Non-pigmented ciliary epithelial cell (primary cell): ENCODE results near the gene BUD31.
"Not testable (repeated sequence)": the region's sequence is repeated elsewhere in the genome, so short reads cannot be mapped to it uniquely, and the experiment has no call there.

Experiments
- DNase-seq: peaks from one replicate; pipeline ENCODE4 v3.0.0-alpha.2; 2010; ENCODE audit warnings: low read depth

Gene BUD31

DNA sequence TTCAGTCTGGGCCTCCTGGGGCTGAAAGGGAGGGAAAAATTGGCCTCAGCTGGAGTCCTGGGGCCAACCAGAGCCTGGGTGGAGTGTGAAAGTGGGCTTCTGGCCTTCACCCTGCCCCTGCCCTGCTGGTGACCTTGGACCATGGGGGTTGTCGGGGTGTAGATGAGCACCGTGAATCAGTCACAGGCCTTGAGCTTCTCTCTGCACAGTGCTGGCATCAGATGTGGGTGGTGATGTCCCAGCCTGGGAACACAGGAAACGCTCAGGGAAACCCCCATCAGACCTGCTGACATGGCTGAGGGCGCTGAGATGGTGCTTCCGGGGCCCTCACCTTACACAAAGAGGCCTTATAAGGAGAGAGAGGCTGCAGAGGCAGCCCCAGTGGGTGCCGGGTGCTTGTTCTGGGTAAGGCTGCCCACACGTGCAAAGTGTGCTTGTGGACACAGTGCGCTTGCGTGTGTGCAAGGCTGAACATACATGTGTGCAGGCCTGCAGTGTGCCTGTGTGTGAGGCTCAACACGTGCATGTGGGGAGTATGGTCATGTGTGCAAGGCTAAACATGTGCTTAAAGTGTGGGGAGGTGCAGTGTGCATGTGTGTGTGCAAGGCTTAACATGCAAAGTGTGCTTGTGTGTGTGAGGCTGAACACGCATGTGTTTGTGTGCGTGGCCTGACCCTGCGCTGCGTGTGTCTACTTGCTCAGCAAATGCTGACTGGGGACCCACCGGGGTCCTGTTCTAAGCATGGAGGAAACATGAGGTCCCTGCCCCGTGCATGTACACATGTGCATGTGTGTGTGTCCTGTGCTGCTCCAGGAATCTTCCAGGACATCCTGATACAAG, 27.7 kb upstream of the BUD31 start:
- DNase-seq = no peak

GRCh38 chr7:99381664-99382075, 27.1 kb upstream of the BUD31 start:
- DNase-seq = no peak

- no peak for DNase-seq
Observed at GRCh38 chr7:99383203-99383602, 25.6 kb upstream of the BUD31 start.

GRCh38 chr7:99383791-99384370, 24.9 kb upstream of the BUD31 start:
- DNase-seq = no peak

GRCh38 chr7:99384523-99384922, 24.2 kb upstream of the BUD31 start:
- DNase-seq = no peak

DNA sequence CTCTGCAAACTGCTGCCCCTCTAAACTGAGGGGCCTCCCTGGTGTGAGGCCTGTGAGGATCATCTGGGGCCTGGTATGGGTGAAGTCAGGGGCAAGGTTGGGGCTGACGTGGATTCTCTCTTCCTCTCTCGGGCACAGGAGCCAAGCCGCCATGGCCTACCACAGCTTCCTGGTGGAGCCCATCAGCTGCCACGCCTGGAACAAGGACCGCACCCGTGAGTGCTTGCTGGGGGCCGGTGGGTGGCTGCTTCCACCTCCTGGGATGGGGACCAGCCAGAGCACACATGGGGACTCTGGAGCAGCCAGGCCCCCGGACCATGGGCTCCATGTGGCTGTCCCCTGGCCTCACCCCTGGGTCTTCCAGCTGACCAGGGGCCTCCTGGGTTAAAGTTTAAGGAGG, 23.2 kb upstream of the BUD31 start:
- DNase-seq = no peak

GRCh38 chr7:99386584-99387238, 22.1 kb upstream of the BUD31 start:
- DNase-seq = no peak

DNA sequence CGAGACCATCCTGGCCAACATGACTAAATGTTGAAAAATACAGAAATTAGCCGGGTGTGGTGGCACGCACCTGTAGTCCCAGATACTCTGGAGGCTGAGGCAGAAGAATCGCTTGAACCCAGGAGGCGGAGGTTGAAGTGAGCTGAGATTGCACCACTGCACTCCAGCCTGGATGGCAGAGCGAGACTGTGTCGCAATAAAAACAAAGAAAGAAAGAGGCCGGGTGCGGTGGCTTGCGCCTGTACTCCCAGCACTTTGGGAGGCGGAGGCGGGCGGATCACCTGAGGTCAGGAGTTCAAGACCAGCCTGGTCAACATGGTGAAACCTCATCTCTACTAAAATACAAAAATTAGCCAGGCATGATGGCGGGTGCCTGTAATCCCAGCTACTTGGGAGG, 21.5 kb upstream of the BUD31 start:
- not testable (repeated sequence) for DNase-seq

DNA sequence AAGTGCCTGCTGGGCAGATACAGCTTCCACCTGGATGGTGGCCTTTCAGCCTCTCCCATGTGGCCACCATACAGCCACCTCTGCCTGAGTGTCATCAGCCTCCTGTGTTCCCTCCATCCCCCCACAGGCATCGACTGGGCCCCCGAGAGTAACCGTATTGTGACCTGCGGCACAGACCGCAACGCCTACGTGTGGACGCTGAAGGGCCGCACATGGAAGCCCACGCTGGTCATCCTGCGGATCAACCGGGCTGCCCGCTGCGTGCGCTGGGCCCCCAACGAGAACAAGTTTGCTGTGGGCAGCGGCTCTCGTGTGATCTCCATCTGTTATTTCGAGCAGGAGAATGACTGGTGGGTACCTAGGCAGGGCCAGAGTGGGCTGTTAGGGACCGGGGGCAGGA, 20.9 kb upstream of the BUD31 start:
- DNase-seq = no peak

DNA sequence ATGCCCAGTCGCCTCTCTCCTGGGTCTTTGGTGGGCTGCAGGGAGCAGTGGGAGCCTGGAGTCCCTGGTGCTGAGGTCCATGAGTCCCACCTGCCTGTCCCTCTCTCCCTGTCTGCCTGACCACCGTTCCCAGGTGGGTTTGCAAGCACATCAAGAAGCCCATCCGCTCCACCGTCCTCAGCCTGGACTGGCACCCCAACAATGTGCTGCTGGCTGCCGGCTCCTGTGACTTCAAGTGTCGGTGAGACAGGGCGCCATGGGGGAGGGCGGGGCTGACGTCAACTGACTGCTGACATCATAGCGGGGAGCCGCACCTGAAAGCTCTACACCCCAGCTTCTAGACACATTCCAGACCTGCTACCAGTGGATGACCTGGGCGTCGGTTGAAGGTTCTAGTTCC, 19.0 kb upstream of the BUD31 start:
- no peak for DNase-seq

DNA sequence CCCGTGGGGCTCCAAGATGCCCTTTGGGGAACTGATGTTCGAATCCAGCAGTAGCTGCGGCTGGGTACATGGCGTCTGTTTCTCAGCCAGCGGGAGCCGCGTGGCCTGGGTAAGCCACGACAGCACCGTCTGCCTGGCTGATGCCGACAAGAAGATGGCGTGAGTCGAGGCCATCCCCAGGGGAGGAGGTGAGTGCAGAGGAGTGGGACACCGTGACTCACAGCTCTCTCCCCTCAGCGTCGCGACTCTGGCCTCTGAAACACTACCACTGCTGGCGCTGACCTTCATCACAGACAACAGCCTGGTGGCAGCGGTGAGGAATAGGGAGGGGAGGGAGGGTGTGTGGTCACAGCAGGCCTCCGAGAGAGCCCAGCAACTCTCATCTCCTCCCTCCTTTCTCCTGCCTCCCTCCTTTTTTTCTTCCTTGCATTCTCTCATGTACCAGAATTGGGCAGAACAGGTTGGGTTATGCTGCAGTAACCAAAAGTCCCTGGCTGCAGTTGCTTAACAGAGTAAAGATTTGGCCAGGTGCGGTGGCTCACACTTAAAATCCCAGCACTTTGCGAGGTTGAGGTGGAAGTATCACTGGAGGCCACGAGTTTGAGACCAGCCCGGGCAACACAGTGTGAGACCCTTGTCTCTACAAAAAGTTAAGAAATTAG, 17.7 kb upstream of the BUD31 start:
- DNase-seq = no peak

- no peak for DNase-seq
Observed at GRCh38 chr7:99392046-99392445, 16.7 kb upstream of the BUD31 start.

GRCh38 chr7:99392659-99393354, 16.0 kb upstream of the BUD31 start:
- DNase-seq = no peak

GRCh38 chr7:99393355-99394187, 15.2 kb upstream of the BUD31 start:
- DNase-seq = no peak

- no peak for DNase-seq
Observed at GRCh38 chr7:99394188-99394502, 14.6 kb upstream of the BUD31 start.

GRCh38 chr7:99395616-99396327, 13.0 kb upstream of the BUD31 start:
- DNase-seq = no peak

GRCh38 chr7:99396418-99397296, 12.1 kb upstream of the BUD31 start:
- no peak for DNase-seq

GRCh38 chr7:99397297-99397983, 11.3 kb upstream of the BUD31 start:
- DNase-seq = no peak

DNA sequence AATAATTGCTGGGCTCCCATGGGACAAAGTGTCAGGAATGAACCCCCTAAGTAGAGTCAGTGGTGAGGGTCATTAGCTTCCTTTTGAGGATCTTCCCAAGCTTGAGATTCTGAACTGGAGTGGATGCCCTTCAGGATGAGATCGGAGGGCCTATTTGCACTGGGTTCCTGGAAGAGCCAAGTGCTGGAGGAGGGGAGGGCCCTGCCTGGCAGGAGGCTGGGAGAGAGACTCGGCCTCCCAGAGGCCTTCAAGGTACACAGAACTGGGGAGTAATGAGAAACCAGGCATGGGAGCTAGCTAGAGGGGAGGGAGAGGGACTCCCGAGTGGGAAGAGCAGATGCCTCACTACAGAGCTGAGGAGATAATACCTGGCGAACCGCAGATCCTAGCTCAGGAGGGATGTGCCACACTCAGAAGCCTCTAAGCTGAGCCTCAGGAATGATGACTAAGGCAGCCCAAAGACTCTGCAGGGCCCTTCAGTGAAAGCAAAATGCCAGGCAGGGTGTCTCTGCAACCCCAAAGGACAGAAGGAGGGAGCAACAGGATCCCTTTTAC, 9.8 kb upstream of the BUD31 start:
- no peak for DNase-seq
